KMS-11 (cell line): ENCODE data around the gene ZNF222.
A peak's percentile ranks its signal among the peaks of the same experiment; 100 is the strongest.

Experiments used
- H2AFZ ChIP-seq: fragments of 200-600 bp; sonication (generic); 2 replicates; pipeline ENCODE4 v1.6.1; 2016; ENCODE audit warnings: antibody characterized with exemption, mixed run types, low read depth
- H3K27ac ChIP-seq: fragments of 200-600 bp; sonication (generic); 2 replicates; pipeline ENCODE4 v1.6.1; 2016; ENCODE audit warnings: mild to moderate bottlenecking, mixed run types
- H3K27me3 ChIP-seq: fragments of 200-600 bp; sonication (generic); 2 replicates; pipeline ENCODE4 v1.6.1; 2017; ENCODE audit warnings: mild to moderate bottlenecking, low read depth, mixed run types, moderate library complexity; ENCODE audit not compliant: insufficient read depth
- H3K36me3 ChIP-seq: fragments of 200-600 bp; sonication (generic); 2 replicates; pipeline ENCODE4 v1.6.1; 2017; ENCODE audit warnings: mild to moderate bottlenecking, mixed run types; ENCODE audit not compliant: insufficient read depth
- H3K4me1 ChIP-seq: fragments of 200-600 bp; sonication (generic); 2 replicates; pipeline ENCODE4 v1.6.1; 2016; ENCODE audit warnings: mild to moderate bottlenecking, low read depth, mixed run types; ENCODE audit not compliant: poor library complexity, severe bottlenecking
- H3K4me2 ChIP-seq: fragments of 200-600 bp; sonication (generic); 2 replicates; pipeline ENCODE4 v1.7.0; 2016; ENCODE audit warnings: mild to moderate bottlenecking, mixed run types
- H3K4me3 ChIP-seq: fragments of 200-600 bp; sonication (generic); IDR thresholded peaks from 2 replicates; pipeline ENCODE4 v1.6.1; 2017; ENCODE audit warnings: low read depth, low read length, mixed read lengths; ENCODE audit not compliant: insufficient read depth
- H3K79me2 ChIP-seq: fragments of 200-600 bp; sonication (generic); 2 replicates; pipeline ENCODE4 v1.6.1; 2016; ENCODE audit warnings: low read depth, mixed run types; ENCODE audit not compliant: insufficient read depth
- H3K9ac ChIP-seq: fragments of 200-600 bp; sonication (generic); 2 replicates; pipeline ENCODE4 v1.6.1; 2016; ENCODE audit warnings: mild to moderate bottlenecking, mixed run types
- H4K20me1 ChIP-seq: fragments of 200-600 bp; sonication (generic); 2 replicates; pipeline ENCODE4 v1.6.1; 2016; ENCODE audit warnings: mild to moderate bottlenecking, mixed run types; ENCODE audit not compliant: insufficient read depth
- CTCF ChIP-seq: fragments of 200-600 bp; sonication (generic); conservative IDR thresholded peaks from 2 replicates; pipeline ENCODE4 v1.6.1; 2017; ENCODE audit warnings: low read depth, mild to moderate bottlenecking, antibody characterized with exemption, low read length, moderate library complexity, mixed read lengths

ZNF222 gene

GRCh38 chr19:44021221-44021620 is 4.0 kb upstream of the ZNF222 start:
- Histone ChIP-seq H3K4me3 (no peak overlapping the region), H3K27ac (no peak overlapping the region), H4K20me1 (no peaks in the 10 kb centered on the region), H3K27me3 (no peaks in the 10 kb centered on the region), H3K9ac (no peak overlapping the region), H3K79me2 (no peaks in the 10 kb centered on the region), H3K4me1 (no peaks in the 10 kb centered on the region), H3K36me3 (no peaks in the 10 kb centered on the region), H2AFZ (no peak overlapping the region), H3K4me2 (no peak overlapping the region)
- TF ChIP-seq CTCF, result no peak

GRCh38 chr19:44024900-44025216 is 321 bp upstream of the ZNF222 start:
- Histone ChIP-seq H3K27ac (no peak overlapping the region), H2AFZ (peak overlapping the region; percentile 55)

DNA sequence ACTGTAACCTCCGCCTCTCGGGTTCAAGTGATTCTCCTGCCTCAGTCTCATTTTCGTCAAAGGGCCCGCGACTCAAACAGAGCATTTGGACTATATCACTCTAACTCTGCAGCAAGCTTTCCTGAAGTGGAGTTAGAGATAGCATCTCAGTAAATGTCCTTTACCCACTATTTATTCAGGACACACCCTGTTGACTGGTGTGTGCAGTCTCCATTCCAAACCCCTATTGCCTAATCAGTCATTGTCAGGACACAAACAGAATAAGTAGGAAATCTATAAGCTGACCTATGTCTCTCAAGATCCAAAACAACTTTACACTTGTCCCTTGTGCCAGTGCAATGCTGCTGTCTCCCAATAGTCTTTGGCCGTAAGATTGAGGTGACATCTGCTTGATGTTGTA is 1.4 kb downstream of the ZNF222 start:
- H3K9ac ChIP-seq, result no peak overlapping the region
- H3K4me1 ChIP-seq, result no peaks in the 10 kb centered on the region
- H3K79me2 ChIP-seq, result no peaks in the 10 kb centered on the region
- H3K4me3 ChIP-seq, result no peak overlapping the region
- no peak for TF ChIP-seq CTCF
- no peak overlapping the region for H3K4me2 ChIP-seq
- no peak overlapping the region for H2AFZ ChIP-seq
- no peaks in the 10 kb centered on the region for H4K20me1 ChIP-seq
- no peaks in the 10 kb centered on the region for H3K36me3 ChIP-seq
- H3K27me3 ChIP-seq, result no peaks in the 10 kb centered on the region
- H3K27ac ChIP-seq, result no peak overlapping the region

More at GRCh38 chr19:44024900-44025216, 321 bp upstream of the ZNF222 start:
- H3K9ac ChIP-seq, result no peak overlapping the region
- H3K4me1 ChIP-seq, result no peaks in the 10 kb centered on the region
- no peaks in the 10 kb centered on the region for H3K27me3 ChIP-seq
- H3K79me2 ChIP-seq, result no peaks in the 10 kb centered on the region
- no peaks in the 10 kb centered on the region for H3K36me3 ChIP-seq
- no peak for TF ChIP-seq CTCF
- no peaks in the 10 kb centered on the region for H4K20me1 ChIP-seq
- H3K4me2 ChIP-seq, result 0 out of 2 replicates have a peak overlapping the region, but pooled peaks have one; percentile 33
- H3K4me3 ChIP-seq, result no peak overlapping the region

GRCh38 chr19:44032001-44032610 is 6.9 kb downstream of the ZNF222 start:
- Histone ChIP-seq H3K36me3 (no peaks in the 10 kb centered on the region), H3K27ac (no peak overlapping the region), H2AFZ (no peak overlapping the region), H3K79me2 (no peaks in the 10 kb centered on the region), H4K20me1 (no peaks in the 10 kb centered on the region), H3K27me3 (no peaks in the 10 kb centered on the region), H3K9ac (no peak overlapping the region), H3K4me1 (no peaks in the 10 kb centered on the region), H3K4me3 (no peak overlapping the region), H3K4me2 (no peak overlapping the region)
- TF ChIP-seq CTCF, result no peak

DNA sequence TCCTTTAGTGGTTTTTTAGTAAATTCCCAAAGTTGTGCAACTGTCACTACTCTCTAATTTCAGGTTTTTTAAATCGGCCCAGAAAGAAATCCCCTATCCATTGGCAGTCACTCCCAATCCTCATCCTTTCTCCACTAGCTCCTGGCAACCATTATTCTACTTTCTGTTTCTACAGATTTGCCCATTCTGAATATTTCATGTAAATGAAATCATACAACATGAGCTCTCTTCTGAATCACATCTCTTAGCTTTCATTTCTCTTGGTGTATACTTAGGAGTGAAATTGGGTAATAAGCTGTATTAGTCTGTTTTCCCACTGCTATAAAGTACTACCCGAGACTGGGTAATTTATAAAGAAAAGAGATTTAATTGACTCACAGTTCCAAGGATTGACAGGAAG is 17.0 kb downstream of the ZNF222 start:
- no peaks in the 10 kb centered on the region for H3K4me1 ChIP-seq
- no peak for TF ChIP-seq CTCF
- no peak overlapping the region for H3K4me3 ChIP-seq
- H3K36me3 ChIP-seq, result no peaks in the 10 kb centered on the region
- no peak overlapping the region for H2AFZ ChIP-seq
- H4K20me1 ChIP-seq, result no peaks in the 10 kb centered on the region
- H3K4me2 ChIP-seq, result no peak overlapping the region
- H3K79me2 ChIP-seq, result no peaks in the 10 kb centered on the region
- H3K9ac ChIP-seq, result no peak overlapping the region
- H3K27ac ChIP-seq, result no peak overlapping the region
- no peaks in the 10 kb centered on the region for H3K27me3 ChIP-seq
